GM18867 (cell line): ENCODE results near the gene NPDC1.

Source experiments
- ATAC-seq: cut with Tn5 transposase; IDR thresholded peaks from one replicate; pipeline ENCODE4 v1.9.1; 2021; ENCODE audit warnings: mild to moderate bottlenecking, moderate library complexity; ENCODE audit not compliant: unreplicated experiment

Gene NPDC1

GRCh38 chr9:137057545-137057944 is 11.6 kb upstream of the NPDC1 start:
- no peak for ATAC-seq

DNA sequence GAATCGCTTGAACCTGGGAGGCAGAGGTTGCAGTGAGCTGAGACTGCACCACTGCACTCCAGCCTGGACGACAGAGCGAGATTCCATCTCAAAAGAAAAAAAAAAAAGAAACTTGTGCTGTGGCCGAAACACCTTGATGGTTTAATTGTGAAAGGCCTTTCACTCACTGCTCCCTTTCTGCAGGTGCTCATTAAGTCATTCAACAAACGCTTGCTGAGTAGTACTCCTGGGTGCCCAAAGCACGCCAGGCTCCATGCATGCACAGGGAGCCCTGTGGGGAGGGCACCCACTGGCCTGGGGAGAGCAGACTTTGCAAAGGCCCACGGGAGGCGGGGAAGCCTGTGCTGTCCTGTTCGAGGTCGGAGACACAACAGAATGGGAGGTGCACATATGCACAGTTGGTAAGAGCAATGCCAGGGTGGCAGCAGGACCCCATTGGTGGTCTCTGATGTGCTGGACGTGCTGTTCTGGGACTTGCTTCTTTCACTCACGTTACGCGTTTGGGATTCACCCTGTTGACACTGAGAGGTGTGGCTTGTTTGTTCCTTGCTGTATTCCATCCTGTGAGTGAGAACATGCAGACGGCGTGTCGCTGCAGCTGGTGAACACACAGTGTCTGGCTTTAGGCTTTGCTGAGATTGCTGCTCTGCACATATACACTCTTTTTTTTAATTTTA is 10.9 kb upstream of the NPDC1 start:
- ATAC-seq: no peak

DNA sequence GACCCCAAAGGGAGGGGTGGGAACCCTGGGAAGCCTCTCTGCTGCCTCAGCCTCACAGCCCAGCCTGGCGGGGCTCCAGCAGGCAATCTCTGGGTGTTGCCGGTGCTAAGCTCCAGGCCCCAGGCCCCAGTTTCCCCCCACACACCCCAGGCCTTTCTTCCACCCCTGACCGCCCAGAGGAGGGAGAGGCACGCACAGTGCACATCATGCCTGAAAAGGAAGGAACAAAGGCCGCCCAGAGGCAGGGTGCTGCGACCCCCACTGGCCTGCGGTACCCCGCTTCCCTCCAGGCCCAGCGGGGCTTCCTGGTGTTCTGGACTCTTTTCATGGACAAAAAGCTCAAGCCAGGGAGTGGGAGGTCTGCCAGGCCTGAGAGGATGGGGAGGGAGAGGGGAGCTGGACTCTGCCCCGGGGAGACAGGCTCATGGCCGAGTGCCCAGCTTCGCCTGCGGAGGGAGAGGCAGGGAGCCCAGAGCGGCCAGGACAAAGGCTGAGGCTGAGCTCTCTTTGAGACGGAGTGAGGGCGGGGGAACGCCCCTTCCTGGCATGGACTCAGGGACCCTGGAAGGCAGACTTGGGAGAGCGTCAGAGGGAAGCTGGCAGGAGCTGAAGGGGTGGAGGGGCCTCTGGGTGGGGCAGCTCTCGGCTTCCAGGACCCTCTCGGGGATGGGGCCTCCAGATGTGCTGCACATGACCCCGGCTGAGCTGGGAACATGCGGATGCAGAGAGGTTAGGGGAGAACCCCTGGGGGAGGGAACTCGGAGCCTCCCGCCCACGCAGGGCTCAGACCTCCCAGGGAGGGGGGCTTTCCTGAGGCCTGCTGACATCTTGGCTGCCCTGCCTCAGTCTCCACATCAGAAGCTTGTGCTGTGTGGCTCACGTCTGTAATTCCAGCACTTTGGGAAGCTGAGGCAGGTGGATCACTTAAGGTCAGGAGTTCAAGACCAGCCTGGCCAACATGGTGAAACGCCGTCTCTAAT is 9.7 kb upstream of the NPDC1 start:
- no peak for ATAC-seq

GRCh38 chr9:137054932-137055384 is 9.0 kb upstream of the NPDC1 start:
- ATAC-seq: no peak

- no peak for ATAC-seq
Measured at GRCh38 chr9:137053944-137054931, 8.3 kb upstream of the NPDC1 start, which contains the start of gene ENTPD2. Gene ENTPD2 (minus strand): TSS chr9:137054061. CDS start chr9:137053997, 64 bp downstream.

GRCh38 chr9:137052998-137053943 is 7.3 kb upstream of the NPDC1 start:
- no peak for ATAC-seq

GRCh38 chr9:137052293-137052692 is 6.3 kb upstream of the NPDC1 start:
- ATAC-seq: no peak

DNA sequence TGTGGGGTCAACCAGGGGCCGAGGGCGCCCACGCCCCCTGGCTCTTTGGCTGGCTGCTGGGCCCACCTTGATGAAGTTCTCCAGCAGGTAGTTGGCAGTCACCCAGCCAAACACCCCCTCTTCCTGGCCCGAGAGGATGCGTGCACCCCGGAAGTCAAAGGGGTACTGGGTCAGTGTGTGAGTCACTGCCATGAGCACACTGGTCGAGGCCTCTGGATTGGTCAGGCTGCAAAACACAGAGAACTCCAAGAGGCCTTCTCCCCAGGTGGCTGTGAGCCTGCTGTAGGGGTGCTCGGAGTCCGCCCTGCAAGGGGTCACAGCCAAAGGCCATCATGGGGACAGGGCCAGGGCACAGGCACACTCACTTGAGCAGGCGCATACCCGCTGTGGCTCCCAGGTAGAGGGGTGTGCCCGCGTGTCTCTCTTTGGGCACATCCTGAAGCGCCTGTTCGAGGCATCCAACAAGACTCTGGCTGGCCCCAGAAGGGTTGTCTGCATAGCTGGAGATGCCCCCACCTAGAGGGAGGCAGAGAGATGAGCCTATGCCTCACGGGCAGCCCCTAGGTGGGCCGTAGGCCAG is 5.3 kb upstream of the NPDC1 start:
- ATAC-seq: no peak

DNA sequence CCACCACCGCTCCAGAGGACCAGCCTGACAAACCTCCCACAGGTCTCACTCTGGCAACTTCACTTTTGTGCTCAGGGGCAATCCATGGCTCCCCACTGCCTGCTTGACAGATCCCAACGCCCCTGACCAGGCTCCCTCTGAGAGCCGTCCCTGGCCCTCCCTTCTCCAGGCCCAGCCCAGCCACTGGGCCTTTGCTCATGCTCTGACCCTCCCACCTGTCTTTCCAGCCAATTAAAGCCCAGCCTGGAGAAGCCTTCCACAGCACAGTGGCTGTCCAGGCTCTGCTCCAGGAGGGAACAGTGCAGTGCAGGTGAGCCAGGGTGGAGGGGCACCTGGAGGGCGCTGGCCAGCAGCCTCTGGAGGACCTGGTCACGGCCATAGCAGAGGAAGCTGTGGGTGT is 4.6 kb upstream of the NPDC1 start:
- ATAC-seq: no peak

DNA sequence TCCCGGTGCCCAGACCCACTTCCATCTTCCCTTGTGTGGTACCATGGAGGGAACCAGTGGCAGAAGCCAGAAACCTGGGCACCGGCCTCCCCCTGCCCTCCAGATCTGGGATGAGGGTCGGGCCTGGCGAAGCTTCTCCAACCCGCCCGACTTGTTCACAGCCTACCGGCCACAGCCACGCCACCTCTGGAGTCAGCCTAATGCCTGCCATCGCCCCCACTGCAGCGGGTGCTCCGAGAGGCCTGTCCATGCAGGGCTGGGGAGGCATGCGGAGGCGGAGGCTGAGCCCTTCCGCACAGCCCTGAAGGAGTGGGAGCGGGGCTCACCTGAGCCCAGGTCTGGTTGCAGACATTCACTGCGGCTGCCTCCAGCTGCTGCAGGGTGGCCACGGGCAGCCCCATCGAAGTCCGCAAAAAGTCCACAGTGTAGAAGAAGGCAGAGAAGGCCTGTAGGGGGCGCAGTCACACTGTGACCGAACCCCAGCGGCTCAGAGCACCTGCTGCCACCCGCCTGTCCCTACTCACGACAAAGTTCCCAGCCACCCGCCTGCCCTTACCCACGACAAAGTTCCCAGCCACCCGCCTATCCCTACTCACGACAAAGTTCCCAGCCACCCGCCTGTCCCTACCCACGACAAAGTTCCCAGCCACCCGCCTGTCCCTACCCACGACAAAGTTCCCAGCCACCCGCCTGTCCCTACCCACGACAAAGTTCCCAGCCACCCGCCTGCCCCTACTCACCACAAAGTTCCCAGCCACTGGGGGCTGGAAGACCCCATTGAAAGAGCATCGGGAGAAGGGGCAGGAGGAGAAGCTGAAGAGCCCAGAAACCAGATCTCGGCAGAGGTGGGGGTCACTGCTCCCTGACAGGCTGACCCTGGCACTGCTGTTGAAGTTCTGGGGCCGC is 3.8 kb upstream of the NPDC1 start:
- no peak for ATAC-seq

DNA sequence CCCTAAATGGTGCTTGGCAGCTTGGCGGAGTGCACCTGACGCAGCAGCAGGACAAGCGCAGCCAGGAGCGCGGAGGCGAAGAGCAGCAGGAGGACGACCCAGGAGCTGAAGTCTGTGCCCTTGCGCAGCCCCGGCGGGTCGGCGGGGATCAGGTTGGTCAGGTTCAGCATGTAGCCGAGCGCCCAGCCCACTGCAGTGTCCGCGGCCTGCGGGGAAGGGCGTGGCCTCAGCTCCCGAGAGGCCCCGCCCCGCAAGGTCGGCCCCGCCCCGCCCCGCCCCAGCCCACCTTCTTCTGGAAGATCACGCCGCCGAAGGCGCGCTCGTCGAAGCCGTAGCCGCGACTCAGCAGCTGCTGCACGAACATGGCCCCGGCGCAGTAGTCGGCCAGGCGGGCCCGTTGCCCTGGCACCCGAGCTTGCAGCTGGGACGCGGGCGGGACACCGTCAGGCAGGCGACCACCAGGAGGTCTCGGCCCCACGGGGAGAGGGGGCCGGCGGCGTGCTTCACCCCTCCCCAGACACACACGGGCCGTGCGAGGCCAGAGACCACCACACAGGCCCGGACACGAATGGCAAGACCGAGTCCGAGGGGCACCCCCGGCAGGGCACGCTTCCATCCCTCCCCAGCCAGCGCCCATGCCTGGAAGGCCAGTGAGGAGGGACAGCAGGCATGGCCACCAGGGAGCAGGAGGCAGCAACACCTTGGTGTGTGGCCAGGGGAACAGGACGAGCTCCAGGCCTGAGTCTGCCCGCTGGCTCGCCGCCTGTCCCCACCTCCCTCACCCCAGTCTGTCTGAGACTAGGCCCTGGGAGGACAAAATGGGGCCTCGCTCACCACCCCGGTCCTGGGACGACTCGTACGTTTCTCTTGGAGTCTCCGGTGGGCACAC is 2.9 kb upstream of the NPDC1 start:
- no peak for ATAC-seq

DNA sequence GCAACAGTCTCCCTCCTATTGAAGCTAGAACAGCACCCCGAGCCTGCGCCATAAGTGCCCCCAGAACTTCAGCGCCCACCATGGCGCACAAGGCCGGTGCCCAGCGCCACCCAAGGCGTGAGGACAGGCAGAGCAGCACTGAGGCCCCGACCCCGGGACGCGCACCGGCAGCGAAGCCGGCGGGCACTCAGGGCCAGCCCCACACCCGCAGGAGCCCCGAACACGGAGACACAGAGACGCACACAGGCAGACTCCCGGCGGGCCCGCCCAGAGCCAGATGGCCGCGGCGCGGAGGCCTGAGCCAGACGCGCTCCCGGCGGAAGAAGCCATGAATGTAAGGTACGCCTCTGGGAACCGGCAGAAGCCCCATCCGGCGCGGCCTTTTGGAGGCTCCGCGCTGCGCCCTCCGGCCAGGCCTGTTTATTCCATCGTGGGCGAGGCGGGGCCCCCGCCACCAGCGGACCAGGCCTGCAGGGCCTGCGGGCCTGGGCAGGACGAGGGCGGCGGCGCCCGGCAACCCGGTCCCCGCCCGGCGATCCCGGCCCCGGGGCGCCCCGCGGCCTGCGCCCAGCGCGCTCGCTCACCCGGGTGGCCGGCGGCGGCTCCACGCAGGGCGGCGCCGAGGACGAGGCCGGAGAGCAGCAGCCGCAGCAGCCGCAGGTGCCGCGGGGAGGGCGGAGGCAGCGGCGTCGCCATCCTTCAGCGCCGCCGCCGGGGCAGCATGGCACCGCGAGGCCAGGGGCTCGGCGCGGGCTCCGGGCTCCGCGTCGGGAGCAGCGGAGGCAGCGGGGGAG is 486 bp downstream of the NPDC1 start:
- ATAC-seq: no peak

DNA sequence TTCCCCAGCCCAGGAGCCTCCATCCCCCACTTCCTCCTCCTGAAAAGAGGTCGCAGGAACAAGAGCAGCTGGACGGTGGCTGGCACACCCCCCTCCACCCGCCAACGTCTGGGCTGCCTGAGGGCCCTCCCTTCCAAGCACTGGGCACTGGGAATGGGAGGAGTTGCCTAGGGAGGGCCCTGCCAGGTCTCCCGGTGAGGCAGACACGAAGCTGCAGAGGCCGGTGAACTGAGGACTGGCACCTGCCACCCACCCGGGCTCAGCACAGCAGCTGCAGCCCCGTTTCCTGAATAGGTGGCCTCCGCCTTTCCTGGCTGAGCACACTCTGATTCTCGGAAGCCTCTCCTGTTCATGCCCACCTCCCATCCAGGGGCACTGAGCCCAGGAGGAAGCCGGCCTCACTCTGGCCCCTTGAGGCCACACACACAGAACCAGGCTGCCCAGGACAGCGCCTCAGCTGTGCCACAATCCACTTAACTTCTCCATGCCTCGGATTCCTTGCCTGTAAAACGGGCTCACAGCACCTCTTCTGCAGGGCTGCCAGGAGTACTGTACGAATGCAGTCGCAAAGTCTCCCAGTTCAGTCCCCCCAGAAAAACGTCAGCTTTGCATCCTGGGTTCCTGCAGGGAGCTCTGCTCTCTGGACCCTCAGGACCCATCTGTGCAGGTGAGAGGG is 1.3 kb downstream of the NPDC1 start:
- no peak for ATAC-seq

DNA sequence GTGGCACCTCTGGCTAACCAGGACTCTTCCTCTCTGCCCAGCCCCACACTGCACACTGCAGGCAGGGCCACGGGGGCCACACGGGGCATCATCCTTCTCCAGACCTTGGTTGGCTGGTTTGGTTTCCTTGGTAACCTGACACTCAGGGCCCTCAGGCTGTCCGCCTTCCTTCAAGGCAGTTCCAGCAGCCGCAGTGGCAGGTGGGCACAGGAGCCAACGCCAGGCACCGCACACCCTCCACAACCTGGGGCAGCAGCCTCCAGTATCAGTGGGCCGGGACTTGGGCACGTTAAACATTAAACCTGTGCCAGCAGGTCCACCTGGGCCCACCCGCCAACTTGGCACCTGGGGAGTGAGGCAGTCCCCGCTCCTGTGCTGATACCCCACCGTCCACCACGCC is 1.9 kb downstream of the NPDC1 start:
- no peak for ATAC-seq

GRCh38 chr9:137042751-137043727 is 2.9 kb downstream of the NPDC1 start:
- no peak for ATAC-seq
